Activated T-helper 1 cell treated with Interleukin-2 at 50 U/mL for 16 hours (primary cell): ENCODE data around the gene HADH.
"Not testable (repeated sequence)": the region's sequence is repeated elsewhere in the genome, so short reads cannot be mapped to it uniquely, and the experiment has no call there.

Experiments used
- DNase-seq: peaks from one replicate; pipeline ENCODE4 v3.0.0-alpha.2; 2020; ENCODE audit warnings: low read depth

HADH gene

DNA sequence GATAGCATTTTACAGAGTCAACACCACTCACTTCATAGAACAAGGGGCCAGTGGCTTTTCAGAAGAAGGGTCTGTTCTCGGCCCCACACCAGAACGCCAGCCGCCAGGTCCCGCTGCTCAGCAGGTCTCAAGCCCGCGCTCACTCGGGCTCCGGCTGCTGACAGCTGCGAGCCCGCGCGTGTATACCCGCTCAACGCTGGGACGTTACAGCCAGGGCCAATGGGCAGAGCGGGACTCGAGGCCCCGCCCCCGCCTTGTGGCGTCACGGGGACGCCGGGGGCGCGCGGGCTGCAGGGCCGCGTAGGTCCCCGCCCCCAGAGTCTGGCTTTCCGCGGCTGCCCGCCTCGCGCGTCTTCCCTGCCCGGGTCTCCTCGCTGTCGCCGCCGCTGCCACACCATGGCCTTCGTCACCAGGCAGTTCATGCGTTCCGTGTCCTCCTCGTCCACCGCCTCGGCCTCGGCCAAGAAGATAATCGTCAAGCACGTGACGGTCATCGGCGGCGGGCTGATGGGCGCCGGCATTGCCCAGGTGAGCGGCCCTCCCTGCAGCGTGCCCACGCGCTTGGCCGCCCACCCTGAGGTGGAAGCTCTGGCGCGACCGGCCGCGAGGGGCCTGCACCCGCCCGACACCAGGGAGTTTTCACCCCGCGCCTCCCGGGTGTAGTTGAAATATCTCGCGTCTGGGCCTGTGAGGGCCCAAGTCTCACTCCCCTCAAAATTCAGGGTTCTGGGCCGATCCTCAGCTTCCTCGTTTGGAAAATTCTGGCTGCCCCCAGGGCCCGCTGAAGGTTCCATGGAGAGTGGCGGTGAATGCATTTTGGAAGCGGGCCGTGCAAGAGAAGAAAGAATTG is at the start of gene HADH:
Gene HADH, plus strand, starts transcription at position 353 of the 850 bp plus-strand sequence. Its CDS starts 44 bp downstream, at position 397.
- DNase-seq, result peak; percentile 93

DNA sequence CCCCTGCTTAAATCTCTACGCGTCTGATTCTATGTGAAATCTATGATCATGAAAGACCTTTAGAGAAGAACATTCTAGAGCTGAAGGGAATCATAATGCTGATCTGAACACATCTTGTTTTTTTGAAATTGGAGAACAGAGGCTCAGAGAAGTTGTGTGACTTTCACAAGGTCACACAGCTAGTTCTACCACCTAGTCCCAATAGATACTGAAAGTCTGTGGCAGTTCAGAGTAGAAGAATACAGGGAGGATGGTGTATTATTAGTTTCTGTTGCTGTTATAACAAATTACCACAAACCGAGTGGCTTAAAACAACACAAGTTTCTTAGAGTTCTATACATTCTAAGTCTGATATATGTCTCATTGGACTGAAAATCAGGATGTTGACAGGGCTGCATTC is 43.9 kb upstream of the HADH start:
- no peak for DNase-seq

DNA sequence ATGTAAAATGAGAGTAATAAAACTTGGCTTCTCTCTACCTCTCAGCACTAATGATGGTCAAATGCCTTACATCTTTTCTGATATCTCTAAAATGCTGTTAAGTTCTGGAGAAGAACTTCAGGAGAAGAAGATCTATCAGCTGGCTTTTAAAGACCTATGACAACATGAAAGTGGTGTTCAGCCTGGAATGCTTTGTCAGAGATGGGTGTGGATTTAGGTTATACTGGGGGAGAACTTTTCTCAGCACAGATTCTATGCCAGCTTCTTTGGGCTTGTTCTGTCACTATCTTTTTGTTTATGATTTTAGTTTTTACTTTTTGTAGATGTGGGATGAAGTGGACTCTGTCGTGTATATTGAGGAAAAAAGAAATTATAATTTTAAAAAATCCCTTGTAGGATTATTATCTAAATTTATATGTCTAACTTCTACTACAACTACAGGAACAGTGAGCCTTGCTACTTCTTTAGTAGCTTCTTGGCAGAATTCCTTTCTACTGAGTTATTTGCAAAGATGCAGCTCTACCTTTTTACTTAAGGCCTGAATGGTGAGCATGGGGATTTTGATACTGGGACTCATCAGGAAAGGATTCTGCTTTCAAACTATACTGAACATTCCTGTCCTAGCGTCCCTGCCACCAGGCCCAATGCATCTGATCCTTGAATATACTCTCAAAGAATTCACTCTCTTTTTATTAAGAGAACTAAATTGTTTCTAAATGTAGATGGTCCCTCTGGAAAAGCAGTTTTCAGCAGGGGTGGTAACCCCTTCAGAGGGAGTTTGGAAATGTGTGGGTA is 38.7 kb upstream of the HADH start:
- DNase-seq, result no peak

DNA sequence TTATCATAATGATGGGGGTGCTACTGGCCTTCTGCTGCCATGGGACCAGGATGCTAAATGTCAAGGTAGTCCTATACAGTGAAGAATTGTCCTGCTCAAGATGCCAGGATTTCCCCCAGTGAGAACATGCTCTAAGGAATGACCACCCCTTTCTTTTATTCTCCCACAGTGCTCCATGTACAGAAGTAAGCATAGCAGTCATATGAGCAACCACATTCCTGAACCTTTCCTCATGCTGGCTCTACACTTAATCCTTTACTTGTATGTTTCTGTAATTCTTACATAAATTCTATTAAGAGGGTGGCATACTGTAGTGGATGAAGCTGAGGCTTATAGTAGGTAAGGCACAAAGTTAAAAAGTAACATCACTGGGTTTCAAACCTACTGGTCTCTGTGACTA is 38.1 kb upstream of the HADH start:
- DNase-seq, result no peak

DNA sequence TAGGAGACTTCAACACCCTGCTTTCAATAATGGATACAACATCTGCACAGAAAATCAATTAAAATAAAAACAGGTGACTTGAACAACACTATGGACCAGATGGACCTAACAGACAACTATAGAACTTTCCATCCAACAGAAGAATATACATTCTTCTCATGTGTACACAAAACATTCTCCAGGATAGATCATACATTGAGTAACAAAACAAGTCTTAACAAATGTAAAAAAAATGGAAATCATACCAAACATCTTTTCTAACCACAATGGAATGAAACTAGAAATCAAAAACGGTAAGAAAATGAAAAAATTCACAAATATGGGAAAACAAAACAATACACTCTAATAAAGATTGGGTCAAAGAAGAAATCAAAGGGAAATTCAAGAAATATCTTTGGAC is 33.7 kb upstream of the HADH start:
- DNase-seq, result no peak

DNA sequence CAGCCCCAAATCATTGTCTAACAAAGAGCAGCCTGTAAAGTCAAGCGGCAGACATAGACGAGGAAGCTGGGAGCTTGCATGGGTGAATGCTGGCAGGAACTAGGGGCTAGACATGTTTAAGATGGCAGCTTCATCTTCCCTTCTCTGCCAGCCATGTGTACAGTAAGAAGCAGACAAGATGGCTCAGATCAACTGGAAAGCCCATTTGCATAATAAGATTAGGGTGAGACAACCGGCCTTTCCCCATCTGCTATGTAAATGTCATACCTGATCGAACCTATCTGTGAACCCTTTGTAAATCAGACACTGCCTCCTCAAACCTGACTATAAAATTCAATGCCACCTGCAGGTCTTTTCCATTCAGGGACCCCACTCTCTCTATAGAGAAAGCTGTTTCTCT is 22.8 kb upstream of the HADH start:
- DNase-seq, result no peak

DNA sequence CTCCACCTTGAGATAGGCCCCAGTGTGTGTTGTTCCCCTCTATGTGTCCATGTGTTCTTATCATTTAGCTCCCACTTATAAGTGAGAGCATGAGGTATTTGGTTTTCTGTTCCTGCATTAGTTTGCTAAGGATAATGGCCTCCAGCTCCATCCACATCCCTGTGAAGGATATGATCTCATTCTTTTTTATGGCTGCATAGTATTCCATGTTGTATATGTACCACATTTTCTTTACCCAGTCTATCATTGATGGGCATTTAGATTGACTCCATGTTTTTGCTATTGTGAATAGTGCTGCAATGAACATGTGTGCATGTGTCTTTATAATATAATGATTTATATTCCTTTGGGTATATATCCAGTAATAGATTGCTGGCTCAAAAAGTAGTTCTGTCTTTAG is 22.2 kb upstream of the HADH start:
- not testable (repeated sequence) for DNase-seq

DNA sequence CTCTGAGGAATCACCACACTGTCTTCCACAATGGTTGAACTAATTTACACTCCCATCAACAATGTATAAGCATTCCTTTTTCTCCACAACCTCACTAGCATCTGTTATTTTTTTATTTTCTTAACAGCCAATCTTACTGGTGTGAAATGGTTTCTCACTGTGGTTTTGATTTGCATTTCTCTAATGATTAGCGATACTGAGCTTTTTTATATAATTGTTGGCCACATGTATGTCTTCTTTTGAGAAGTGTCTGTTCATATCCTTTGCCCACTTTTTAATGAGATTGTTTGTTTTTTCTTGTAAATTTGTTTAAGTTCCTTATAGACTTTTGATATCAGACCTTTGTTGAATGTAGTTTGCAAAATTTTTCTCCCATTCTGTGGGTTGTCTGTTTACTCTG is 21.8 kb upstream of the HADH start:
- DNase-seq, result not testable (repeated sequence)

DNA sequence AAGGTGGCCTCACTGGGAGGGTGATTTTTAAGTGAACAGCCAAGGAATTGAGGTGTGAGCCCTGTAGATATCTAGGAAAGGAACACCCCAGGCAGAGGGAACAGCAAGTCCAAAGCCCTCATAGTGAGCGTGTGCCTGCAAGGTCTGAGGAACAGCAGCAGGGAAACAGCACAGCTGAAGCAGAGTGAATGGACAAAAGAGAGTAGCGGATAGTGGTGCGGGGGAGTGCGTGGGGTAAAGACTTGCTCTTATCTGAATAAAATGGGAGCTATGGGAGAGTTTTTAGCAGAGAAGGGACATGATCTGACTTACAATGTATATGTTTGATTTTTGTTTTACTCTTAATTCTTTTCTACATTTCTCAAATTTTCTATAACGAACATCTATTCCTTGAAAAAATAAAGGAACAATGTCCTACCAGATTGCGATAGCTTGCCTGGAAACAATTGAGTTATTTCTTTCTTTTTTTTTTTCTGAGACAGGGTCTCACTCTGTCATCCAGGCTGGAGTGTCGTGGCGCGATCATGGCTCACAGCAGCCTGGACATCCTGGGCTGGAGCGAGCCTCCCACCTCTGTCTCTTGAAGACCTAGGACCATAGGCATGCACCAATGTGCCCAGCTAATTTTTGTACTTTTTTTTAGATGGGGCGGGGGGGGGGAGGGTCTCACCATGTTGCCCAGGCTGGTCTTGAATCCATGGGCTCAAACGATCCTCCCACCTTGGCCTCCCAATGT is 19.5 kb upstream of the HADH start:
- DNase-seq, result no peak

DNA sequence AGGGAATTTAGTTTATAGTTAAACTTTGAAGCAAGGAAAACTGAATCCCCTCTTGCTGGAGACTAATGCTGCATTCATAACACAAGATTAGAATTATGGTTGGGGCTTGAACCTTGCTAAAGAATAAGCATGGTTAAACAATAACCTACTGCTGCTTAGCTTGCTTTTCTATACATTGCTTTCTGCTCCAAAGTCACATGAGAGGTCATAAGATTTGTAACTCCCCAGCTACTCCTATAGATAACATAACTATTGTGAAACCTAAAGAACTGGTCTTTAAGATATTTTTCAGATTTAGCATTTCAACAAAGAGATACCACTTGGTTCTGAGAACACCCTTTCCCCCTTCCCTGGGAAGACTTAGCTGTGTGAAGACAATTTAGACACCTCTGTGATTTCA is 17.1 kb upstream of the HADH start:
- no peak for DNase-seq

DNA sequence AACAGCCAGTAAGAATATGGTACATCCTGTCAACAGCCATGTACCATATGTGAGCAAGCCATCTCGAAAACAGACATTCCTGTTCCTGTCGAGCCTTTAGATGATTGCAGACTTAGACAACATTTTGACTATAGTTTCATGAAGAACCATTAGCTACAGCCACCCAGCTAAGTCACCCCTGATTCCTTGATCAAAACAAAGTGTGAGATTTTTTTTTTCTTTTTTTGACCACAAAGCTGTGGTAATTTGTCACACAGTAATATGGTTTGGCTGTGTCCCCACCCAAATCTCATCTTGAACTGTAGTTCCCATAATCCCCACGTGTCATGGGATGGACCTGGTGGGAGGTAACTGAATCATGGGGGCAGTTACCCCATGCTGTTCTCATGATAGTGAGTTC is 15.2 kb upstream of the HADH start:
- DNase-seq, result no peak

DNA sequence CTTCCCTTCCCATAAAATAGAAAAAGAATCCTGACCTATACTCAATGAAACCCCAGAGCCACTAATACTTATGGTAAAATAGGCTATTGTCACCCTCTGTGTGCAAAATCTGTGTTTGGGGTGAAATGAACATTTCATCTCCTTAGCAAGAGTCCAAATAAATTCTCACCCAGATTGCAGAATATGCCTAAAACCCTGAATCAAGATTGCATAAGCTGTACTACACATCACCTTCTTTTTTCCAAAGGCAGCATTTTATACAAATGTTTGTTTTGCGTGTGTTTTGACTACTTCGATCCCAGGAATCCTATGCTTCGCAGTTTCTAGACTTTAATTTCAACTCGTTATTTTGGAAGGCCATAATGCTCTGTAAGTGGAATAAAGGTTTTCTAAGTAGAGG is 12.2 kb upstream of the HADH start:
- no peak for DNase-seq

DNA sequence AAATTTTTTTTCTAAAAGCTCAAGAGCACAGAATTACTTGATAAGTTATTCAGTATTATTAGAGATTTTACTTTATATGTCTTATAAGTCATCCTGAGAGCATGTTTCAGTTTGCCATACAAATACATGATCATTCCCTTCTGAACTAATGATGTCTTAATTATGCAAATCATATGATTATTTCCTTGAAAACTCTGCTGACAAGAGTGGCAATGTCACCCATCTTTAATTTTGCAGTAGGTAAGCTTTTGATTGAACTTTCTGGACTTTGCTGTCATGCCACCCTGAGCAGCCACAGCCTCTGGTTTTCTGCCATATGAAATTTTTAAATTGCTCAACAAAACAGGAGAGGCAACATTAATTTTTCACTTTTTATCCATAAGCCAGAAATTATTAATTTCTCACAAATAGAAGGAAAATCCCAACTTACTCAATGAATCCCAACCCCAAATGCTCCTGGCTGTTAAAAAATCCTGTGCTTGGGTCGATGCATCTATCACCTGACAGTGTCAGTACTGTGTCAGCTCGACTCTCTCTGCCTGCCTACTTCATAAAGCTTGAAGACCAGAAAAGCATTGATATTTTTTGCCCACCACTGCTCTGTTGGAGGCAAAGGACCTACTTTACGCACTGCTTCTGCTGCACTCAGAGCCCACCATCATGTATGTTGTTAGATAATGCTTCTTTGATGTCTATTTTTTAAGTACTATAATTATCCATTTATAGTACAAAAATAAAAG is 11.6 kb upstream of the HADH start:
- no peak for DNase-seq

DNA sequence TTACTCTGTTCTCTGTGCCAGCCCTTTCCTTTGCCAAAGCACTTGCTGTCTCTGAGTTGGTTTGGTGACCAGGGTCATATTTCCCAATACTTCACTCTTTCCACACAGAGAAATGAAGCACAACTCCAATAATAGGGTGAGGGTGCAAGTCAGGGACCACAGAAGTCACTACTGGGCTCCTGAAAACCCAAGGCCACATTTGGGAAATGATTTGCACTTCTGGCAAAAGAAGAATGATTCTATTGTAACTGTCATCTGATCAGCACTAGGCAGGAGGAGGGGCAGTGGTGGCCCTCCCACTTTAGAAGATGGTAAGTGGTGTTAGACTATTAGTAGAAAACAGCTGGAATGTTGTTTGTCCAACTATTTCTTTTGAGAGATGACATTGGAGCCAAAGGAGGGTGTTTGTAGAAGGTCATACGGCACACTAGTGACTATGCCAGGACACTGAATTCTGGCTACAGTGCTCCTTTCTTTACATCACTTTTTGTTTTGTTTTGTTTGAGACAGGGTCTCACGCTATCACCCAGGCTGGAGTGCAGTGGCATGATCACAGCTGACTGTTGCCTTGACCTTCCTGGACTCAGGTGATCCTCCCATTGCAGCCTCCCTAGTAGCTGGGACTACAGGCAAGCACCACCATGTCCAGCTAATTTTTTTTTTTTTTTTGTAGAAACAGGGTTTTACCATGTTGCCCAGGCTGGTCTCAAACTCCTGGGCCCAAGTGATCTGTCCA is 10.8 kb upstream of the HADH start:
- DNase-seq, result no peak

DNA sequence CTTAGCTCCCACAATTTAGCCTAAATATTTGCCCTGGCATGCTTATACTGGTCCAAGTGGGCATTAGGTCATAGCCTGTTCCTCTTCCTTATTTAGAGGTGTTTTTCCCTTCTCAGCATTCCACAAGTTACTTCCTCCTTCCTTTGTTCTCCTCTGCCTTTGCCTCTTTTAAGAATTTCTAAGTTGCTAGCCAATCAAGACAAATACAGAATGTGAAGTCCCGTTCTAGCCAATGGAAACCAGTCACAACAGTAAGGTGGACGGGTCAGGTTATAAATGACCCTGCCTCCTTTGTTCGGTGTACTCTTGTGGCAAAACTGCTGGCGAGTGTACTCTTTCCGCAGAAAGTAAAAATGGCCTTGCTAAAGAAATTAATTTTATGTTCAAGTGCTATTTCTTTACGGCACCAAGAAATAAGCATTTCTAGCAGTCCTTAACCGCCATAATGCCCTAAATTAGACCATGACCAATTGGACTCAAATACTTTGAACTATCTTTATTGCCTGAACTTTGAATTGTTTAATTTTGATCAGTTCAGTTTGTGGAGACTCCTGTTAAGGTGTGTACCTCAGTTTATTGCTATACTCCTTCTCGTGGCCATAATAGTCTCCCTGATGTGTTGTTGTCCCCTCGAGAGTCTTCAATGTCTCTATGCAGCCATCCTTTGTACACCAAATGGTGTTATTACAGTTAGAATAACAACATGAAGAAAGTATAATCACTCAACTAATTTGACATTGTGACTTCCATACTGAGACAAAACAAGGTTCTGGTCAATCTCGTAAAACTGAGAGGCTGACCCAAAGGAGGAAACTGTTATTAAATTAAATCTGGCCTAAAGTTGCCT is 1.6 kb upstream of the HADH start:
- DNase-seq, result no peak

DNA sequence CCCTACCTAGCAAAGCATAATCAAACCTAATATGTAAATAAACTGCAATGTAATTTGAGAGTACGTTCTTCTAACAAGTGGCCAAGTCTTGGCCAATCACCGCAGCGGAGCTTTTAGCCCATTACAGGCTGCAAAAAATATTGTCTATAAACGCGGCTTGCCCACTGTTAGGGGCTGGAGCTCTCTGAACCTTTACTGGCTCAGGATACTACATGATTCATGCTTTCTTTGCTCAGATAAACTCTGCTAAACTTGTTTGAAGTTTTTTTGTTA is 990 bp upstream of the HADH start:
- DNase-seq, result no peak

DNA sequence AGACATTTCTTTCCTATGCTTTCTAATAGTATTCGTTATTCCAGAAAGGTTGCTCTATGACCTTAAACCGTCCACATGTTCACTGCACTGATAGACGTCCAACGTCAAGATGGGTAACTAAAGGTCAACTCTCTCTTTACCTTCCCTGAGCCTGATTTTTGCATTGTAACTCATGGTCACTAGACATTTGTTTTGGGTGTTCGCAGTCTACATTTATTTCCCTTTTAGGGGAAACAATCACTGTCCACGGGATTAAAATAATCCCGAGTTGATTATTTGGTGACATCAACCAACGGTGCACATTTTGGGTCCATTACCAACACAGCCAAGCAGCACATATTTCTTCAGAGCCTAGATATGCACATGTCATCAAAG is 540 bp upstream of the HADH start:
- no peak for DNase-seq

DNA sequence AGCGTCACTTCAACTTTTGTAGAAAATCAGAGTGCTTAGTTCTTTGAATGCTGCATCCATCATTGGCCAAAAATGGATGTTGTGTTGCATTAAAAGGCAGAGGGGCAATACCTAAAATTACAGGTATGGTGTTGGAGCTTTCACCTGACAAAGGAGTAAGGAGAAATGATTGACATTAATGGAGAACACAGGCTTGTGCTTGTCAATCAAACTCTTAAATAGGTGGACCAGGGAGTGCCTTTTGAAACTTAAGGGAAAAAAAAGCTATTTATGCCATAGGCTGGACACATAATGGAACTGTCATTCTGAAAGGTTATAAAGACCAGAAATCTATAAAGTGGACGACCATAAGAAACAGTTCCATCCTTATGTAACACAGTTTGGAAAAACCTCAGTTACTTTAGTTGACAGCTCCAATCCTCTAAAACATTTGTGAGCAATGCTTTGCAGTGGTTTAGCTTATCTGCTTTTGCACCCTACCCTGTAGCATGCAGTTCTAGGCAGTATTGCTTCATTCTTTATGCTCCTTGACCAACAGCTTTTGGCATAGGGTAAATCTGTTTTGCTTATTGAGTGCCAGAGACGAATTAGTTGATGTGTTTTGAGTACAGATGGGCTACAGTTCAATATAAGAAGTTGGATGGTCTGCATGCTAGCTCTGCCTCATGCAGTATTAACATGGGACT is 2.4 kb downstream of the HADH start:
- no peak for DNase-seq

DNA sequence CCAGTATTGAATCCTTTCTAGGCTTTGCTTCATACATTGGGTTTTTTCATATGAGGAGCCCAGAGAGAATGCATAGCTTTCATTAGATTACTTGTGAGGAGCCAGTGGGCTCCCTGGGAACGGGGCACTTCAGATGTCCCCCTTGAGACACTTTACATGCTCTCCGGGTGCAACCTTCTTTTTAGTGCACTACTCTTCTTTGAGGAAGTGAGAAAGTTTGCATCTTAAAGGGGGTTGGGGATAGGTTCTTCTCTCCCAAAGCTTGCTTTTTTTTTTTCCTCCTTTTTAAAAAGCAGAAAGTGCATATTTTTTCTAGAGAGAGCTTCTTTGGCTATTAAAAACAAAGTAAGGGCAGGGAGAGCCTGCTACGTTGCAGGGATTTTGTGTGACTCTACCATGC is 4.3 kb downstream of the HADH start:
- DNase-seq, result no peak

DNA sequence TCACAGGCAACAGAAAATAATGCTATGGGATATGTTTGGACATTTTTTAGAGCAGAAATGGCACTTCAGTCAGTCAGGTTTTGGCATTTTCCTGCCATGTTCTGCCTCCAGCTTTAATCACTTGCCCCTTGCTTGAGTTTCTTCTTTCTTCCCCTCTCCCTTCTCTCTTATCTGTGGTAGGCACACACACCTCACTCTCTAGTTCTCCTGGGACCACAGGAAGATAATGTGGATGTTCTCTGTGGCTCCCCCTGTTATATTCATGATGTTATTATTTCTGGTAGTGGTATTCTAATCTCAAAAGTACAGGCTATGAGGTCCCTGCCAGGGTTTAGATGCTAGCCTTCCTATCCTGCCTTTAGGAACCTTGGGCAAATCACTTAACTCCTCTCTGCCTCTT is 5.2 kb downstream of the HADH start:
- DNase-seq, result no peak
